Activated naive CD4-positive, alpha-beta T cell treated with anti-CD3 and anti-CD28 coated beads for 36 hours (primary cell): ENCODE results near the gene AKR1B1. TPM values are rescaled to one million over a fixed set of nuclear protein-coding genes. Genes with fewer than 3 reads are reported as not detected.

ENCODE experiments used
- CTCF ChIA-PET: fragments of 350-600 bp; sonication (Branson Sonifier 250); formaldehyde crosslinking; loops from one replicate; lab custom pipeline; 2021; ENCODE audit warnings: antibody characterized with exemption; lab: Charles Lee
- DNase-seq: peaks from one replicate; pipeline ENCODE4 v3.0.0-alpha.2; 2020
- H3K27ac Mint-ChIP-seq: one replicate; pipeline ENCODE4 v1.8.0; 2021; ENCODE audit warnings: mild to moderate bottlenecking, mixed read lengths
- H3K27me3 Mint-ChIP-seq: one replicate; pipeline ENCODE4 v1.8.0; 2021; ENCODE audit warnings: low read depth, mixed read lengths
- H3K36me3 Mint-ChIP-seq: one replicate; pipeline ENCODE4 v1.8.0; 2021; ENCODE audit warnings: low read depth, mixed read lengths
- H3K4me1 Mint-ChIP-seq: one replicate; pipeline ENCODE4 v1.8.0; 2021; ENCODE audit warnings: low read depth, mixed read lengths
- H3K4me3 Mint-ChIP-seq: one replicate; pipeline ENCODE4 v1.8.0; 2021; ENCODE audit warnings: mild to moderate bottlenecking, moderate library complexity, mixed read lengths
- H3K9me3 Mint-ChIP-seq: one replicate; pipeline ENCODE4 v1.8.0; 2021; ENCODE audit warnings: mixed read lengths
- intact Hi-C: fragments of 100-400 bp; cut with micrococcal nuclease; formaldehyde crosslinking; loops from one replicate; pipeline ENCODE4 v1.15.1; 2023
- total RNA-seq, 2 experiments: library from RNA; stranded (reverse); gene quantifications; one replicate each; pipeline ENCODE4 v1.2.3, GENCODE V29; 2021

Gene AKR1B1
- total RNA-seq, 2 experiments from 2014 or later = 103 to 107 TPM

DNA sequence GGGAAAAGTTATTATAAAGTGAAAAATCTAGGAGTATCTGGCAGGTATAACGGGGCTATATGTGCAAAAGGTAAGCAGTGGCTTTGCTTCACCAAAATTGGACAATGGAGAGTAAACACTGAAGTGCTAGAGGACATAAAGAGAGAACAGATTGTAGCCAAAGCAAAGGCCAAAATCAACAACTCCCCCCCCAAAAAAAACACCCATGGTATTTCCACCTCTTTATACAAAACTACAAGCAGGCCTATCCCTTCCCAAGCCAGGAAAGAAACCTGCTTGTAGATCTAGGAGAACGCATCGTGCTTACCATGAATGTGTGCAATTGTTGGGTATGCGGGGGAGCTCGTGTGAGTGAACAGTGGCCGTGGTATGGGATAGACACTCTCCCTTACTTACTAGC, 9.2 kb upstream of the AKR1B1 start:
- Mint-ChIP-seq H3K9me3 (peaks cover 15% of the 10 kb centered on the region), H3K27me3 (no peaks in the 10 kb centered on the region), H3K4me1 (no peaks in the 10 kb centered on the region), H3K27ac (no peak overlapping the region), H3K36me3 (peaks cover 2% of the 10 kb centered on the region), H3K4me3 (no peak overlapping the region)
- intact Hi-C loops = no loop called here
- no peak for DNase-seq
- CTCF ChIA-PET = no interaction called here

- Mint-ChIP-seq H3K36me3 (peaks cover 2% of the 10 kb centered on the region), H3K27ac (no peak overlapping the region), H3K4me3 (no peak overlapping the region), H3K4me1 (no peaks in the 10 kb centered on the region), H3K9me3 (peaks cover 15% of the 10 kb centered on the region), H3K27me3 (no peaks in the 10 kb centered on the region)
- DNase-seq = no peak
- CTCF ChIA-PET = interaction anchor here (0.6 kb wide), 1 partner anchor 706 kb away, joined by 3 read pairs; no protein-coding TSS in a partner anchor
- intact Hi-C loops = no loop called here
These were observed 6.6 kb upstream of the AKR1B1 start for GRCh38 chr7:134465491-134465890.

GRCh38 chr7:134464496-134464895, 5.6 kb upstream of the AKR1B1 start:
- H3K36me3 Mint-ChIP-seq = peaks cover 2% of the 10 kb centered on the region
- H3K27ac Mint-ChIP-seq = no peak overlapping the region
- intact Hi-C loops = no loop called here
- no peak overlapping the region for H3K4me3 Mint-ChIP-seq
- H3K4me1 Mint-ChIP-seq = peaks cover 6% of the 10 kb centered on the region
- peaks cover 15% of the 10 kb centered on the region for H3K9me3 Mint-ChIP-seq
- no peaks in the 10 kb centered on the region for H3K27me3 Mint-ChIP-seq
- no peak for DNase-seq
- CTCF ChIA-PET = interaction anchor here (0.7 kb wide), 1 partner anchor 182 kb away, joined by 3 read pairs; the partner anchor contains the start of gene BPGM

GRCh38 chr7:134463751-134464150, 4.9 kb upstream of the AKR1B1 start:
- no peak for DNase-seq
- Mint-ChIP-seq H3K4me1 (peaks cover 11% of the 10 kb centered on the region), H3K4me3 (no peak overlapping the region), H3K27me3 (no peaks in the 10 kb centered on the region), H3K9me3 (peaks cover 15% of the 10 kb centered on the region), H3K36me3 (peaks cover 2% of the 10 kb centered on the region), H3K27ac (no peak overlapping the region)
- CTCF ChIA-PET = no interaction called here
- intact Hi-C loops = no loop called here

DNA sequence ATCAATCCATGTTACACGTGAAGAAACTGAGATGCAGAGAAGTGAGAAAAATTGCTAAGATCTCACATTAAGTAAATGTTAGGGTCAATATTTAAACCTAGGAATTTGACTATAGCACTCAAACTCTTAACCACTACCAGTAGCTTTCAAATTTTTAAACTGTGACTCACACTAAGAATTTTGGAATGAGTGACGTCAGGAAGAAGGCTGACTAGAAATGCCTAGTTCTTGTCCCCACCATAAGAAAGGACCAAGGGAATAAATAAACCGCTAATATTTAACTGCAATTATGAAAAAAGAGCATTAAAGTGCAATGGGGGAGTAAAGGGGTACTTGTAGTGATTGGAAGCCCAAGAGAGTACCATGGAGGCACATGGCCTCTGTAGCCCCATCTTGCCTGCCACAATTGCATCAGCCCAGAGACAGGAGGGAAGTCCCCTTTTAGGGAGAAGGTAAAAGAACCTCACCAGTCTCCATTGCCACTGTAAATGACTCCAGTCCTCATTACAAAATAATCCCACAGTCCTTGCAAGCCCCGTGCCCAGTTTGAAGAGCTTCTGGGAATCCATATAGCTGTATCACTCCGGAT, 3.5 kb upstream of the AKR1B1 start:
- H3K36me3 Mint-ChIP-seq = peaks cover 2% of the 10 kb centered on the region
- intact Hi-C loops = no loop called here
- CTCF ChIA-PET = interaction anchor here (1.0 kb wide), 1 partner anchor 15 kb away, joined by 3 read pairs; no protein-coding TSS in a partner anchor

GRCh38 chr7:134461916-134462315, 3.0 kb upstream of the AKR1B1 start:
- H3K4me1 Mint-ChIP-seq = peaks cover 21% of the 10 kb centered on the region
- H3K36me3 Mint-ChIP-seq = peaks cover 2% of the 10 kb centered on the region
- H3K27ac Mint-ChIP-seq = no peak overlapping the region
- intact Hi-C loops = no loop called here
- H3K9me3 Mint-ChIP-seq = peaks cover 15% of the 10 kb centered on the region
- no peak for DNase-seq
- CTCF ChIA-PET = interaction anchor here (1.0 to 1.6 kb wide), 2 partner anchors 16 to 29 kb away, joined by 3 to 7 read pairs; no protein-coding TSS in a partner anchor
- H3K4me3 Mint-ChIP-seq = no peak overlapping the region
- H3K27me3 Mint-ChIP-seq = no peaks in the 10 kb centered on the region

More for the DNA sequence above, 3.5 kb upstream of the AKR1B1 start:
- DNase-seq = no peak
- Mint-ChIP-seq H3K4me1 (peaks cover 18% of the 10 kb centered on the region), H3K27me3 (no peaks in the 10 kb centered on the region), H3K27ac (no peak overlapping the region), H3K9me3 (peaks cover 15% of the 10 kb centered on the region), H3K4me3 (no peak overlapping the region)

- no peak overlapping the region for H3K27ac Mint-ChIP-seq
- peaks cover 7% of the 10 kb centered on the region for H3K9me3 Mint-ChIP-seq
- no peak for DNase-seq
- CTCF ChIA-PET = interaction anchor here (0.9 to 2.9 kb wide), 3 partner anchors 15 to 27 kb away, joined by 3 to 17 read pairs (median 4); no protein-coding TSS in a partner anchor
- H3K27me3 Mint-ChIP-seq = no peaks in the 10 kb centered on the region
- H3K36me3 Mint-ChIP-seq = peaks cover 5% of the 10 kb centered on the region
- peaks cover 36% of the 10 kb centered on the region for H3K4me1 Mint-ChIP-seq
- no peak overlapping the region for H3K4me3 Mint-ChIP-seq
- intact Hi-C loops = loop anchor here (1.0 to 10.0 kb wide), 9 partner anchors 28 to 1525 kb away; partner anchors contain the start of genes AGBL3, BPGM, NUP205 and TMEM140
These were observed 1.1 kb upstream of the AKR1B1 start for GRCh38 chr7:134459981-134460380.

DNA sequence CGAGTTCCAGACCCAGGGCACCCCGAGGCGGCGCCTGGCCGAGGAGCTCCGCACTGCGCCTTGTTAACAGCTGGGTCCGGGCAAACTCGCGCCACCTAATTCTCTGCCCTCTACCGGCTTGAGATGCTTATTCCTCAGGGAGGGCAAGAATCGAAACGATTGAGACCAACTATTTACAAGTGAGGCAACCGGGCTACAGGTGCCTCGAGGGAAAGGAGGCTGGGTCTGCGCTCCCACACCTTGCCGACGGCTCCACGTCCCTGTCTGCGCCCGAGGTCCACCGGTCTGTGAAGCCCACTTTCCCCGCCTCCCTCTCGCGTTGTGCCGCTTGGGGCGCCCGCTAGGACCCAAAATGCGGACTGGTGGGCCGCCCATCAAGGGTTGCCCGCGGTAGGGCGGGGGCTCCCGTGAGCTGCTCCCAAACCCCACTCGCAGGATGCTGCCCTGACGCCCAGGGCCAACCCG, 527 bp downstream of the AKR1B1 start:
- peak; percentile 52 for DNase-seq
- CTCF ChIA-PET = interaction anchor here (0.6 to 2.9 kb wide), 6 partner anchors 10 to 805 kb away, joined by 3 to 17 read pairs (median 4); no protein-coding TSS in a partner anchor
- Mint-ChIP-seq H3K4me1 (peaks cover 52% of the 10 kb centered on the region), H3K27ac (no peak overlapping the region), H3K27me3 (no peaks in the 10 kb centered on the region), H3K9me3 (no peaks in the 10 kb centered on the region), H3K36me3 (peaks cover 4% of the 10 kb centered on the region), H3K4me3 (peak overlapping the region; percentile 81)
- intact Hi-C loops = loop anchor here (1.0 to 10.0 kb wide), 10 partner anchors 89 to 1526 kb away; partner anchors contain the start of genes AGBL3, BPGM, CHCHD3 and NUP205

- Mint-ChIP-seq H3K36me3 (peaks cover 6% of the 10 kb centered on the region), H3K27me3 (no peaks in the 10 kb centered on the region), H3K27ac (no peak overlapping the region), H3K9me3 (no peaks in the 10 kb centered on the region), H3K4me1 (peaks cover 56% of the 10 kb centered on the region), H3K4me3 (peak overlapping the region; percentile 81)
- CTCF ChIA-PET = interaction anchor here (1.4 to 2.9 kb wide), 3 partner anchors 9 to 25 kb away, joined by 7 to 17 read pairs (median 8); no protein-coding TSS in a partner anchor
- no peak for DNase-seq
- intact Hi-C loops = loop anchor here (5.0 to 10.0 kb wide), 6 partner anchors 408 to 1528 kb away; partner anchors contain the start of genes AGBL3, NUP205 and TMEM140
These were observed 1.7 kb downstream of the AKR1B1 start for GRCh38 chr7:134457210-134457609.

GRCh38 chr7:134454277-134454676, 4.6 kb downstream of the AKR1B1 start:
- Mint-ChIP-seq H3K4me3 (peak overlapping the region; percentile 6), H3K4me1 (peaks cover 48% of the 10 kb centered on the region), H3K9me3 (no peaks in the 10 kb centered on the region), H3K36me3 (peaks cover 14% of the 10 kb centered on the region), H3K27ac (peak overlapping the region; percentile 10), H3K27me3 (no peaks in the 10 kb centered on the region)
- peak; percentile 20 for DNase-seq
- CTCF ChIA-PET = no interaction called here
- intact Hi-C loops = loop anchor here (10.0 kb wide), 2 partner anchors 411 to 1531 kb away; no protein-coding TSS in a partner anchor

- no peak for DNase-seq
- H3K36me3 Mint-ChIP-seq = peaks cover 18% of the 10 kb centered on the region
- H3K27ac Mint-ChIP-seq = no peak overlapping the region
- intact Hi-C loops = loop anchor here (10.0 kb wide), 2 partner anchors 411 to 1531 kb away; no protein-coding TSS in a partner anchor
- H3K27me3 Mint-ChIP-seq = no peaks in the 10 kb centered on the region
- peaks cover 45% of the 10 kb centered on the region for H3K4me1 Mint-ChIP-seq
- CTCF ChIA-PET = interaction anchor here (2.0 kb wide), 1 partner anchor 21 kb away, joined by 8 read pairs; no protein-coding TSS in a partner anchor
- no peaks in the 10 kb centered on the region for H3K9me3 Mint-ChIP-seq
- H3K4me3 Mint-ChIP-seq = no peak overlapping the region
These were observed 5.4 kb downstream of the AKR1B1 start for GRCh38 chr7:134453518-134453917.

DNA sequence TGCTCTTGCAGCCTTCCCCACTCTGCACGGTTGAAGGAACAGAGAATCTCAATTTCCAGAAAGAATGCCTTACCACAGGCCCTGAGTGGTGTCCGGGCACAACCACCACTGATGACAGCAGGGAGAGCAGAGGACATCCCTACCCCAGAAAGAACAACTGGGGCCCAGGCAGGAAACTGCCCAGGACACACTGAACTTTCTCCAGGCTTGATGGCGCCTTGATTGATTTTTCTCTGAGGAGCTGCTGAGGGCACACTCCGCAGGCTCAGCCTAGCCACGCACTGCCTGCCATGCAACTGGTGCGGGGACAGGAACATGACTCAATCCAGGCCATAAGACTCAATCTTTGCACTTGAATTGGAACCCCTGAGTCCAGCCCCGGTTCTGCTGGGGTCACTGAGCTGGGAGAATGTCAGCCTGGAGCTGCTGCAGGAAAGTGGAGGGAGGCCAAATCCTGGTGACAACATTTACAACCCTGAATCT, 5.9 kb downstream of the AKR1B1 start:
- H3K27me3 Mint-ChIP-seq = no peaks in the 10 kb centered on the region
- no peak overlapping the region for H3K4me3 Mint-ChIP-seq
- no peak overlapping the region for H3K27ac Mint-ChIP-seq
- intact Hi-C loops = loop anchor here (10.0 kb wide), 2 partner anchors 412 to 1532 kb away; no protein-coding TSS in a partner anchor
- peaks cover 43% of the 10 kb centered on the region for H3K4me1 Mint-ChIP-seq
- H3K36me3 Mint-ChIP-seq = peaks cover 18% of the 10 kb centered on the region
- no peaks in the 10 kb centered on the region for H3K9me3 Mint-ChIP-seq
- no peak for DNase-seq
- CTCF ChIA-PET = interaction anchor here (0.8 to 2.0 kb wide), 2 partner anchors 20 to 153 kb away, joined by 3 to 8 read pairs; no protein-coding TSS in a partner anchor
